Gastroesophageal sphincter (tissue), 3 donors: Measurements from ENCODE around the gene FAM131B.

Source experiments
- CTCF ChIP-seq, 4 experiments: fragments of 200-600 bp in 2 of 4; fragments of 450-650 bp in 2 of 4; sonication (generic) in 1 of 4; IDR thresholded peaks; one replicate each; pipeline ENCODE4 v1.5.1; 2017 to 2019; ENCODE audit warnings: antibody characterized with exemption in 4 of 4, mild to moderate bottlenecking in 2 of 4, moderate library complexity in 2 of 4
- EP300 ChIP-seq: sonication (generic); formaldehyde crosslinking; IDR thresholded peaks from one replicate; pipeline ENCODE4 v1.6.1; 2017; ENCODE audit warnings: antibody characterized with exemption, mild to moderate bottlenecking
- POLR2A ChIP-seq, 2 donors: fragments of 450-650 bp; IDR thresholded peaks; one replicate each; pipeline ENCODE4 v1.6.1; 2017; ENCODE audit warnings: antibody characterized with exemption in 2 of 2, mild to moderate bottlenecking in 2 of 2, moderate library complexity in 1 of 2
- POLR2AphosphoS5 ChIP-seq: sonication (generic); formaldehyde crosslinking; IDR thresholded peaks from one replicate; pipeline ENCODE4 v1.6.1; 2017; ENCODE audit warnings: antibody characterized with exemption

- TF ChIP-seq CTCF (IDR thresholded peaks at IDR 0.05) (no peak), POLR2AphosphoS5 (no peak), POLR2A (IDR thresholded peaks at IDR 0.05) (no peak), EP300 (no peak)
These were observed 39.5 kb downstream of the FAM131B start for GRCh38 chr7:143322760-143323633.
